WTC11 (cell line): ENCODE data around the gene MCEE. TPM values are rescaled to one million over a fixed set of nuclear protein-coding genes. Genes with fewer than 3 reads are reported as not detected.

Source experiments
- ATAC-seq: fragments of 200-7000 bp; cut with Tn5 transposase; 2 replicates; pipeline ENCODE4 v1.10.0; 2021; ENCODE audit warnings: mild to moderate bottlenecking, moderate library complexity
- CTCF ChIA-PET: fragments of 300-600 bp; sonication (Branson Sonifier 250); formaldehyde crosslinking; loops from one replicate; lab custom pipeline; 2021; ENCODE audit warnings: antibody characterized with exemption; lab: Charles Lee
- POLR2A ChIA-PET: fragments of 350-600 bp; sonication (Branson Sonifier 250); formaldehyde crosslinking; loops from one replicate; lab custom pipeline; 2021; ENCODE audit warnings: antibody characterized with exemption; lab: Charles Lee
- DNase-seq: peaks from one replicate; pipeline ENCODE4 v3.0.0; 2021; ENCODE audit warnings: low spot score
- H3K27ac Mint-ChIP-seq: 2 replicates; pipeline ENCODE4 v1.8.0; 2021; ENCODE audit warnings: mixed read lengths
- H3K27me3 Mint-ChIP-seq: 2 replicates; pipeline ENCODE4 v1.8.0; 2021; ENCODE audit warnings: low read depth, mild to moderate bottlenecking, moderate library complexity, mixed read lengths
- H3K36me3 Mint-ChIP-seq: 2 replicates; pipeline ENCODE4 v1.8.0; 2021; ENCODE audit warnings: mixed read lengths
- H3K4me1 Mint-ChIP-seq: 2 replicates; pipeline ENCODE4 v1.8.0; 2022; ENCODE audit warnings: mixed read lengths
- H3K4me3 Mint-ChIP-seq: 2 replicates; pipeline ENCODE4 v1.8.0; 2021; ENCODE audit warnings: mild to moderate bottlenecking, moderate library complexity, mixed read lengths
- H3K9me3 Mint-ChIP-seq: 2 replicates; pipeline ENCODE4 v1.8.0; 2021; ENCODE audit warnings: mixed read lengths
- CREM ChIP-seq: sonication (generic); formaldehyde crosslinking; IDR thresholded peaks from 2 replicates; pipeline ENCODE4 v1.8.1; 2022; ENCODE audit warnings: mild to moderate bottlenecking, missing genetic modification reagents, moderate library complexity
- ETV6 ChIP-seq: sonication (generic); formaldehyde crosslinking; IDR thresholded peaks from 2 replicates; pipeline ENCODE4 v1.8.1; 2022; ENCODE audit warnings: mild to moderate bottlenecking, missing genetic modification reagents
- FOXK1 ChIP-seq: sonication (generic); formaldehyde crosslinking; IDR thresholded peaks from 2 replicates; pipeline ENCODE4 v1.8.0; 2022; ENCODE audit warnings: mild to moderate bottlenecking, moderate library complexity, missing genetic modification reagents
- FOXP1 ChIP-seq: sonication (generic); formaldehyde crosslinking; IDR thresholded peaks from 2 replicates; pipeline ENCODE4 v1.8.0; 2022; ENCODE audit warnings: missing genetic modification reagents, mild to moderate bottlenecking, moderate library complexity, borderline replicate concordance
- IRF2 ChIP-seq: sonication (generic); formaldehyde crosslinking; IDR thresholded peaks from 2 replicates; pipeline ENCODE4 v1.8.0; 2022; ENCODE audit warnings: low read depth, missing genetic modification reagents, borderline replicate concordance
- NR3C1 ChIP-seq: sonication (generic); formaldehyde crosslinking; conservative IDR thresholded peaks from 2 replicates; pipeline ENCODE4 v1.8.1; 2023; ENCODE audit warnings: low read depth, mild to moderate bottlenecking, missing genetic modification reagents
- OVOL2 ChIP-seq: fragments of 250-450 bp; sonication (Bioruptor Pico); IDR thresholded peaks from 2 replicates; pipeline ENCODE4 v1.9.0; 2021; ENCODE audit warnings: mild to moderate bottlenecking, borderline replicate concordance
- TEAD4 ChIP-seq: sonication (generic); formaldehyde crosslinking; IDR thresholded peaks from 2 replicates; pipeline ENCODE4 v1.8.0; 2022; ENCODE audit warnings: mild to moderate bottlenecking, missing genetic modification reagents
- TP53 ChIP-seq: sonication (generic); formaldehyde crosslinking; IDR thresholded peaks from 2 replicates; pipeline ENCODE4 v1.8.1; 2023; ENCODE audit warnings: mild to moderate bottlenecking, missing genetic modification reagents
- ZNF121 ChIP-seq: sonication (generic); formaldehyde crosslinking; IDR thresholded peaks from 2 replicates; pipeline ENCODE4 v1.8.0; 2023; ENCODE audit warnings: missing genetic modification reagents
- ZNF138 ChIP-seq: sonication (generic); formaldehyde crosslinking; conservative IDR thresholded peaks from 2 replicates; pipeline ENCODE4 v1.8.1; 2022; ENCODE audit warnings: mild to moderate bottlenecking, moderate library complexity, missing genetic modification reagents
- ZNF317 ChIP-seq: sonication (generic); formaldehyde crosslinking; IDR thresholded peaks from 2 replicates; pipeline ENCODE4 v1.8.1; 2023; ENCODE audit warnings: low read depth, mild to moderate bottlenecking, moderate library complexity, missing genetic modification reagents, borderline replicate concordance
- ZNF416 ChIP-seq: fragments of 250-450 bp; sonication (Bioruptor Pico); IDR thresholded peaks from 2 replicates; pipeline ENCODE4 v1.9.0; 2021; ENCODE audit warnings: mild to moderate bottlenecking, inconsistent platforms
- ZNF423 ChIP-seq: fragments of 250-450 bp; sonication (Bioruptor Pico); IDR thresholded peaks from 2 replicates; pipeline ENCODE4 v2.1.2; 2022; ENCODE audit warnings: mild to moderate bottlenecking, moderate library complexity
- ZNF671 ChIP-seq: fragments of 250-450 bp; sonication (Bioruptor Pico); IDR thresholded peaks from 2 replicates; pipeline ENCODE4 v1.8.0; 2021; ENCODE audit warnings: mild to moderate bottlenecking
- total RNA-seq: library from RNA; stranded (reverse); gene quantifications from 3 replicates; pipeline ENCODE4 v1.2.3, GENCODE V29; 2021
- TF ChIP-seq, protein P1 (sequence below): sonication (generic); formaldehyde crosslinking; IDR thresholded peaks from 2 replicates; pipeline ENCODE4 v1.8.1; 2023; ENCODE audit warnings: mild to moderate bottlenecking, moderate library complexity, missing genetic modification reagents
- TF ChIP-seq, protein P2 (sequence below): fragments of 250-450 bp; sonication (Bioruptor Pico); IDR thresholded peaks from 2 replicates; pipeline ENCODE4 v1.9.0; 2021; ENCODE audit warnings: moderate library complexity, mild to moderate bottlenecking, inconsistent platforms, borderline replicate concordance
- TF ChIP-seq, protein P3 (sequence below): sonication (generic); formaldehyde crosslinking; conservative IDR thresholded peaks from 2 replicates; pipeline ENCODE4 v1.8.1; 2022; ENCODE audit warnings: mild to moderate bottlenecking, missing genetic modification reagents
- TF ChIP-seq, protein P4 (sequence below): fragments of 250-450 bp; sonication (Bioruptor Pico); IDR thresholded peaks from 2 replicates; pipeline ENCODE4 v1.8.0; 2021; ENCODE audit warnings: mild to moderate bottlenecking
- TF ChIP-seq, protein P5 (sequence below): fragments of 250-450 bp; sonication (Bioruptor Pico); IDR thresholded peaks from 2 replicates; pipeline ENCODE4 v2.1.2; 2022; ENCODE audit warnings: mild to moderate bottlenecking, moderate library complexity
- TF ChIP-seq, protein P6 (sequence below): sonication (generic); formaldehyde crosslinking; IDR thresholded peaks from 2 replicates; pipeline ENCODE4 v1.8.1; 2023; ENCODE audit warnings: mild to moderate bottlenecking, missing genetic modification reagents, moderate library complexity
- TF ChIP-seq, protein P7 (sequence below): sonication (generic); formaldehyde crosslinking; IDR thresholded peaks from 2 replicates; pipeline ENCODE4 v1.8.0; 2023; ENCODE audit warnings: missing genetic modification reagents, mild to moderate bottlenecking, borderline replicate concordance
- TF ChIP-seq, protein P8 (sequence below): sonication (generic); formaldehyde crosslinking; IDR thresholded peaks from 2 replicates; pipeline ENCODE4 v1.8.1; 2023; ENCODE audit warnings: mild to moderate bottlenecking, missing genetic modification reagents, moderate library complexity

Gene MCEE
- total RNA-seq, 1 experiment from 2014 or later, result 18.7 TPM

DNA sequence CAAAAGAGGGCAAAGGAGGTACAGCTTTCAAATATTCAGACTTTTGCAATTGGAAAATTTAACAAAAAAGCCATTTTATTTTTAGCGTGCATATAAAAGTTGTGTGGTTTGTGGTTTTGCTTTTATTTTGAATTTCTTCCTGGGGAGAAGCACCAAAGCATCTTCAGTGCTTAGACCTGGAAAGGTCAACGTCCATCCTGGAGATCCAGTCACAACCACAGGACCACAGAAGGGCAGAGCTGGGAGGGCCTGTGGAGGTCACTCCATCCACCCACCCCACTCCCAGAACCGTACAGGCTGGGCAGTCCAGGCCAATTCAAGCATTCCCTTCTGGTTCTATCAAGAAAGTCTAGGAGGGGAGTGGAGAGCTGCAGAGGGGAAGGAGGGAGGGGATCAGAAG is 44.2 kb upstream of the MCEE start (continued):
- TF ChIP-seq, protein P1, sequence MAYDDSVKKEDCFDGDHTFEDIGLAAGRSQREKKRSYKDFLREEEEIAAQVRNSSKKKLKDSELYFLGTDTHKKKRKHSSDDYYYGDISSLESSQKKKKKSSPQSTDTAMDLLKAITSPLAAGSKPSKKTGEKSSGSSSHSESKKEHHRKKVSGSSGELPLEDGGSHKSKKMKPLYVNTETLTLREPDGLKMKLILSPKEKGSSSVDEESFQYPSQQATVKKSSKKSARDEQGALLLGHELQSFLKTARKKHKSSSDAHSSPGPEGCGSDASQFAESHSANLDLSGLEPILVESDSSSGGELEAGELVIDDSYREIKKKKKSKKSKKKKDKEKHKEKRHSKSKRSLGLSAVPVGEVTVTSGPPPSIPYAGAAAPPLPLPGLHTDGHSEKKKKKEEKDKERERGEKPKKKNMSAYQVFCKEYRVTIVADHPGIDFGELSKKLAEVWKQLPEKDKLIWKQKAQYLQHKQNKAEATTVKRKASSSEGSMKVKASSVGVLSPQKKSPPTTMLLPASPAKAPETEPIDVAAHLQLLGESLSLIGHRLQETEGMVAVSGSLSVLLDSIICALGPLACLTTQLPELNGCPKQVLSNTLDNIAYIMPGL, result no peak
- TF ChIP-seq, protein P2, sequence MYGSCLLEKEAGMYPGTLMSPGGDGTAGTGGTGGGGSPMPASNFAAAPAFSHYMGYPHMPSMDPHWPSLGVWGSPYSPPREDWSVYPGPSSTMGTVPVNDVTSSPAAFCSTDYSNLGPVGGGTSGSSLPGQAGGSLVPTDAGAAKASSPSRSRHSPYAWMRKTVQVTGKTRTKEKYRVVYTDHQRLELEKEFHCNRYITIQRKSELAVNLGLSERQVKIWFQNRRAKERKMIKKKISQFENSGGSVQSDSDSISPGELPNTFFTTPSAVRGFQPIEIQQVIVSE, result no peak
- TF ChIP-seq ZNF138 (CRISPR knock-in tag) (no peak), ZNF317 (CRISPR knock-in tag) (no peak), CREM (no peak)
- TF ChIP-seq, protein P3, sequence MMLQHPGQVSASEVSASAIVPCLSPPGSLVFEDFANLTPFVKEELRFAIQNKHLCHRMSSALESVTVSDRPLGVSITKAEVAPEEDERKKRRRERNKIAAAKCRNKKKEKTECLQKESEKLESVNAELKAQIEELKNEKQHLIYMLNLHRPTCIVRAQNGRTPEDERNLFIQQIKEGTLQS (CRISPR knock-in tag), result no peak

DNA sequence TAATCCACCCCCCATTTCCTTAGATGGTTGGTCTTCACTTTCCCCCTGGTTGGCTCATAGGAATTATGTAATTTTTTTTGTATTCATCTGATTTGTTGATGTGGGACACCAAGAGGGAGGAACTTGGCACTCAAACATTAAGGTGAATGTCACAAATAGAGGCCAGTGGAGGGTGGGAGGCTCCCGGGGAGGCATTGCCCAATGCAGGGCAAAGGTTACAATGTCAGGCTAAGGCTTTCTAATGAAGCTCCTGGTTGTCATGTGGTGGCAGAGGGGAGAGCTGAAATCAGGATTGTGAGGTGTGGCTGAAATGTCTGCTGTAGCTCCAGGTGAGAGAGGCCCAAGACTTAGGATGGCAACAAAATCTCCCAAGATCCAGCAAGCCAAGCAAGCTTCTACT is 43.1 kb upstream of the MCEE start:
- Mint-ChIP-seq H3K4me1 (peaks cover 13% of the 10 kb centered on the region), H3K36me3 (no peaks in the 10 kb centered on the region), H3K27ac (no peak overlapping the region), H3K4me3 (no peak overlapping the region), H3K9me3 (0 out of 2 replicates have a peak, but pooled peaks cover 3% of the 10 kb centered on the region), H3K27me3 (peaks cover 2% of the 10 kb centered on the region; the same call in 1 of the 2 replicates)
- ATAC-seq, result no peak
- DNase-seq, result no peak
- CTCF ChIA-PET, result interaction anchor here (1.8 kb wide), 1 partner anchor 16 kb away, joined by 8 read pairs; no protein-coding TSS in a partner anchor
- POLR2A ChIA-PET, result no interaction called here
- TF ChIP-seq TP53 (no peak), ZNF416 (no peak), ZNF423 (no peak), FOXK1 (CRISPR knock-in tag) (no peak), TEAD4 (no peak), FOXP1 (CRISPR knock-in tag) (no peak)
- TF ChIP-seq, protein P4, sequence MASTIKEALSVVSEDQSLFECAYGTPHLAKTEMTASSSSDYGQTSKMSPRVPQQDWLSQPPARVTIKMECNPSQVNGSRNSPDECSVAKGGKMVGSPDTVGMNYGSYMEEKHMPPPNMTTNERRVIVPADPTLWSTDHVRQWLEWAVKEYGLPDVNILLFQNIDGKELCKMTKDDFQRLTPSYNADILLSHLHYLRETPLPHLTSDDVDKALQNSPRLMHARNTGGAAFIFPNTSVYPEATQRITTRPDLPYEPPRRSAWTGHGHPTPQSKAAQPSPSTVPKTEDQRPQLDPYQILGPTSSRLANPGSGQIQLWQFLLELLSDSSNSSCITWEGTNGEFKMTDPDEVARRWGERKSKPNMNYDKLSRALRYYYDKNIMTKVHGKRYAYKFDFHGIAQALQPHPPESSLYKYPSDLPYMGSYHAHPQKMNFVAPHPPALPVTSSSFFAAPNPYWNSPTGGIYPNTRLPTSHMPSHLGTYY (CRISPR knock-in tag), result no peak
- TF ChIP-seq, protein P5, sequence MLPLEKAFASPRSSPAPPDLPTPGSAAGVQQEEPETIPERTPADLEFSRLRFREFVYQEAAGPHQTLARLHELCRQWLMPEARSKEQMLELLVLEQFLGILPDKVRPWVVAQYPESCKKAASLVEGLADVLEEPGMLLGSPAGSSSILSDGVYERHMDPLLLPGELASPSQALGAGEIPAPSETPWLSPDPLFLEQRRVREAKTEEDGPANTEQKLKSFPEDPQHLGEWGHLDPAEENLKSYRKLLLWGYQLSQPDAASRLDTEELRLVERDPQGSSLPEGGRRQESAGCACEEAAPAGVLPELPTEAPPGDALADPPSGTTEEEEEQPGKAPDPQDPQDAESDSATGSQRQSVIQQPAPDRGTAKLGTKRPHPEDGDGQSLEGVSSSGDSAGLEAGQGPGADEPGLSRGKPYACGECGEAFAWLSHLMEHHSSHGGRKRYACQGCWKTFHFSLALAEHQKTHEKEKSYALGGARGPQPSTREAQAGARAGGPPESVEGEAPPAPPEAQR (CRISPR knock-in tag), result no peak

DNA sequence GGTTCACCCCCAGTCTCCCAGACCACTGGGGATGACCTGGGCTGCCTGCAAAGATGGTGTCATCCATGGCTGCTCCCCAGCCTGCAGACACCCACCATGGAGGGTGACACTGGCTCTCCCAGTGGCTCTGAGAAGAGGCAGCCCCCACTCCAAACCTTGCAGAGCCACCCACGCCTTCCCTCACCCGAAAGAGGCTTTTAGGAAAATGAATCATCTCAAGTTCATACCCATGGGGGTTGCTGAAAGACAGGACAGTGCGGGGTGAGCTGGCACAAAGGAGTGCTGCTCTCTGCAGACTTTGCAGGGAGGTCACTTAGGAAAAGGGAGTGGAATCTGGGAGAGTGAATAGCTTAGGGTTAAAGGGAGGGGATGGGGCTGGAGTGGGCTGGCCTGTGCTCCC is 36.8 kb upstream of the MCEE start:
- Mint-ChIP-seq H3K4me3 (no peak overlapping the region), H3K27ac (no peak overlapping the region), H3K9me3 (0 out of 2 replicates have a peak, but pooled peaks cover 3% of the 10 kb centered on the region), H3K36me3 (no peaks in the 10 kb centered on the region), H3K4me1 (peaks cover 13% of the 10 kb centered on the region), H3K27me3 (no peaks in the 10 kb centered on the region; the same call in 1 of the 2 replicates)
- ChIA-PET CTCF (interaction anchor here (0.5 to 1.8 kb wide), 2 partner anchors 10 to 18 kb away, joined by 3 to 7 read pairs; no protein-coding TSS in a partner anchor), POLR2A (no interaction called here)
- ATAC-seq (no peak), DNase-seq (no peak)
- TF ChIP-seq IRF2 (CRISPR knock-in tag), result no peak
- TF ChIP-seq, protein P6, sequence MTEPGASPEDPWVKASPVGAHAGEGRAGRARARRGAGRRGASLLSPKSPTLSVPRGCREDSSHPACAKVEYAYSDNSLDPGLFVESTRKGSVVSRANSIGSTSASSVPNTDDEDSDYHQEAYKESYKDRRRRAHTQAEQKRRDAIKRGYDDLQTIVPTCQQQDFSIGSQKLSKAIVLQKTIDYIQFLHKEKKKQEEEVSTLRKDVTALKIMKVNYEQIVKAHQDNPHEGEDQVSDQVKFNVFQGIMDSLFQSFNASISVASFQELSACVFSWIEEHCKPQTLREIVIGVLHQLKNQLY, result no peak
- TF ChIP-seq, protein P7, sequence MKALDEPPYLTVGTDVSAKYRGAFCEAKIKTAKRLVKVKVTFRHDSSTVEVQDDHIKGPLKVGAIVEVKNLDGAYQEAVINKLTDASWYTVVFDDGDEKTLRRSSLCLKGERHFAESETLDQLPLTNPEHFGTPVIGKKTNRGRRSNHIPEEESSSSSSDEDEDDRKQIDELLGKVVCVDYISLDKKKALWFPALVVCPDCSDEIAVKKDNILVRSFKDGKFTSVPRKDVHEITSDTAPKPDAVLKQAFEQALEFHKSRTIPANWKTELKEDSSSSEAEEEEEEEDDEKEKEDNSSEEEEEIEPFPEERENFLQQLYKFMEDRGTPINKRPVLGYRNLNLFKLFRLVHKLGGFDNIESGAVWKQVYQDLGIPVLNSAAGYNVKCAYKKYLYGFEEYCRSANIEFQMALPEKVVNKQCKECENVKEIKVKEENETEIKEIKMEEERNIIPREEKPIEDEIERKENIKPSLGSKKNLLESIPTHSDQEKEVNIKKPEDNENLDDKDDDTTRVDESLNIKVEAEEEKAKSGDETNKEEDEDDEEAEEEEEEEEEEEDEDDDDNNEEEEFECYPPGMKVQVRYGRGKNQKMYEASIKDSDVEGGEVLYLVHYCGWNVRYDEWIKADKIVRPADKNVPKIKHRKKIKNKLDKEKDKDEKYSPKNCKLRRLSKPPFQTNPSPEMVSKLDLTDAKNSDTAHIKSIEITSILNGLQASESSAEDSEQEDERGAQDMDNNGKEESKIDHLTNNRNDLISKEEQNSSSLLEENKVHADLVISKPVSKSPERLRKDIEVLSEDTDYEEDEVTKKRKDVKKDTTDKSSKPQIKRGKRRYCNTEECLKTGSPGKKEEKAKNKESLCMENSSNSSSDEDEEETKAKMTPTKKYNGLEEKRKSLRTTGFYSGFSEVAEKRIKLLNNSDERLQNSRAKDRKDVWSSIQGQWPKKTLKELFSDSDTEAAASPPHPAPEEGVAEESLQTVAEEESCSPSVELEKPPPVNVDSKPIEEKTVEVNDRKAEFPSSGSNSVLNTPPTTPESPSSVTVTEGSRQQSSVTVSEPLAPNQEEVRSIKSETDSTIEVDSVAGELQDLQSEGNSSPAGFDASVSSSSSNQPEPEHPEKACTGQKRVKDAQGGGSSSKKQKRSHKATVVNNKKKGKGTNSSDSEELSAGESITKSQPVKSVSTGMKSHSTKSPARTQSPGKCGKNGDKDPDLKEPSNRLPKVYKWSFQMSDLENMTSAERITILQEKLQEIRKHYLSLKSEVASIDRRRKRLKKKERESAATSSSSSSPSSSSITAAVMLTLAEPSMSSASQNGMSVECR, result no peak
- no peak for TF ChIP-seq ZNF671 (CRISPR knock-in tag)
- TF ChIP-seq ZNF416, result no peak
- no peak for TF ChIP-seq NR3C1 (CRISPR knock-in tag)
- TF ChIP-seq OVOL2, result no peak
- TF ChIP-seq ETV6 (CRISPR knock-in tag), result no peak
- no peak for TF ChIP-seq ZNF121 (CRISPR knock-in tag)
- TF ChIP-seq, protein P8, sequence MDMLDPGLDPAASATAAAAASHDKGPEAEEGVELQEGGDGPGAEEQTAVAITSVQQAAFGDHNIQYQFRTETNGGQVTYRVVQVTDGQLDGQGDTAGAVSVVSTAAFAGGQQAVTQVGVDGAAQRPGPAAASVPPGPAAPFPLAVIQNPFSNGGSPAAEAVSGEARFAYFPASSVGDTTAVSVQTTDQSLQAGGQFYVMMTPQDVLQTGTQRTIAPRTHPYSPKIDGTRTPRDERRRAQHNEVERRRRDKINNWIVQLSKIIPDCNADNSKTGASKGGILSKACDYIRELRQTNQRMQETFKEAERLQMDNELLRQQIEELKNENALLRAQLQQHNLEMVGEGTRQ (CRISPR knock-in tag), result no peak
